GM12892 (cell line): ENCODE measurements around the gene HOXC10.

ENCODE experiments used
- POLR2A ChIP-seq: IDR thresholded peaks from 2 replicates; pipeline ENCODE4 v1.6.1; 2011; ENCODE audit warnings: low read depth, low read length, control low read depth
- POLR2AphosphoS5 ChIP-seq: IDR thresholded peaks from 2 replicates; pipeline ENCODE4 v1.6.1; 2011; ENCODE audit warnings: low read depth, low read length, control low read depth

DNA sequence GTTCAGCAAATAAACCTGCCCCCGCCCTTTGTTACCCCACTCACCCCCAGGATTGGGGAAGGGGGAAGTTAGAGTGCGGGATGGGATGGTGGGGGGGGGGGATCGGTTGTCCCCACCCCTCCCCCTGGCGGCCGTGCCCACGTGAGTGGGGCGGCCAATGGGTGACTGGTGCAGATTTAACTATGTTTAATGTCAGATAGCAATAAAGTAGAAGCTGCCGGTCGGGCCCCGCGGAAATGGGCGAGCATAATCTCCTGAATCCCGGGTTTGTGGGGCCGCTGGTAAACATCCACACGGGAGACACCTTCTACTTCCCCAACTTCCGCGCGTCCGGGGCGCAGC is 30.3 kb upstream of the HOXC10 start, which contains the start of gene HOXC12:
- TF ChIP-seq POLR2A, result no peak
- TF ChIP-seq POLR2AphosphoS5, result no peak
